Left lung (tissue), 10 donors: ENCODE data around the gene TCF12. TPM values are rescaled to one million over a fixed set of nuclear protein-coding genes. Genes with fewer than 3 reads are reported as not detected.
A peak's percentile ranks its signal among the peaks of the same experiment; 100 is the strongest.

ENCODE experiments used
- ATAC-seq: fragments of 200-7000 bp; cut with Tn5 transposase; one replicate; pipeline ENCODE4 v1.9.1; 2020; ENCODE audit warnings: moderate library complexity
- DNase-seq, 4 donors: peaks; one replicate each; pipeline ENCODE4 v3.0.0-alpha.2; 2013 to 2020
- H3K27ac ChIP-seq, 2 donors: fragments of 200-600 bp; sonication (generic) in 1 of 2; one replicate each; pipeline versions ENCODE4 v1.5.0 to v1.8.0; 2020 to 2021
- H3K27me3 ChIP-seq, 2 donors: fragments of 200-600 bp; sonication (generic) in 1 of 2; one replicate each; pipeline versions ENCODE4 v1.5.0 to v1.8.0; 2020 to 2021
- H3K36me3 ChIP-seq, 2 donors: fragments of 200-600 bp; sonication (generic) in 1 of 2; one replicate each; pipeline versions ENCODE4 v1.5.0 to v1.8.0; 2020 to 2021
- H3K4me1 ChIP-seq, 2 donors: fragments of 200-600 bp; one replicate each; pipeline ENCODE4 v1.8.0; 2021
- H3K4me3 ChIP-seq, 2 donors: fragments of 200-600 bp; sonication (generic) in 1 of 2; one replicate each; pipeline versions ENCODE4 v1.5.0 to v1.8.0; 2020 to 2021; ENCODE audit warnings: mild to moderate bottlenecking in 1 of 2
- H3K9me3 ChIP-seq, 2 donors: fragments of 200-600 bp; sonication (generic) in 1 of 2; one replicate each; pipeline versions ENCODE4 v1.5.0 to v1.8.0; 2020 to 2021
- intact Hi-C, 2 donors: fragments of 100-400 bp; cut with DNase I; formaldehyde crosslinking; loops; one replicate each; pipeline versions ENCODE4 v1.11.2 to v1.14.2; 2022
- polyA plus RNA-seq, 6 donors: library from polyadenylated mRNA; unstranded; fragments of 120-200 nt; gene quantifications; one replicate each; pipeline ENCODE4 v1.2.1, GENCODE V29; 2013; ENCODE audit not compliant: insufficient read length in 6 of 6
- total RNA-seq, 2 donors: library from RNA; stranded (reverse); fragmentation: NEBNext Ultra II Directional; extraction: Animal tissue kit (Norgen Biotek cat#: 25700); gene quantifications; one replicate each; pipeline ENCODE4 v1.2.1, GENCODE V29; 2021
- TF ChIP-seq, protein P1 (sequence below), 2 donors: fragments of 200-600 bp; sonication (generic) in 1 of 2; IDR thresholded peaks; one replicate each; pipeline versions ENCODE4 v1.5.0 to v1.8.0; 2021; ENCODE audit warnings: antibody characterized with exemption in 2 of 2
- donor health status: DM: no; HTN: yes; CAD: no.
- donor health status: DM: no; HTN: no; CAD: no.

Gene TCF12
- total and polyA plus RNA-seq, 8 donors, result 106 to 148 (median 130) TPM

- TF ChIP-seq, protein P1, sequence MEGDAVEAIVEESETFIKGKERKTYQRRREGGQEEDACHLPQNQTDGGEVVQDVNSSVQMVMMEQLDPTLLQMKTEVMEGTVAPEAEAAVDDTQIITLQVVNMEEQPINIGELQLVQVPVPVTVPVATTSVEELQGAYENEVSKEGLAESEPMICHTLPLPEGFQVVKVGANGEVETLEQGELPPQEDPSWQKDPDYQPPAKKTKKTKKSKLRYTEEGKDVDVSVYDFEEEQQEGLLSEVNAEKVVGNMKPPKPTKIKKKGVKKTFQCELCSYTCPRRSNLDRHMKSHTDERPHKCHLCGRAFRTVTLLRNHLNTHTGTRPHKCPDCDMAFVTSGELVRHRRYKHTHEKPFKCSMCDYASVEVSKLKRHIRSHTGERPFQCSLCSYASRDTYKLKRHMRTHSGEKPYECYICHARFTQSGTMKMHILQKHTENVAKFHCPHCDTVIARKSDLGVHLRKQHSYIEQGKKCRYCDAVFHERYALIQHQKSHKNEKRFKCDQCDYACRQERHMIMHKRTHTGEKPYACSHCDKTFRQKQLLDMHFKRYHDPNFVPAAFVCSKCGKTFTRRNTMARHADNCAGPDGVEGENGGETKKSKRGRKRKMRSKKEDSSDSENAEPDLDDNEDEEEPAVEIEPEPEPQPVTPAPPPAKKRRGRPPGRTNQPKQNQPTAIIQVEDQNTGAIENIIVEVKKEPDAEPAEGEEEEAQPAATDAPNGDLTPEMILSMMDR (IDR thresholded peaks at IDR 0.05), result no peak
- no peak overlapping the region for H3K27ac ChIP-seq
- peaks cover 4 to 15% of the 10 kb centered on the region in 2 donors for H3K4me1 ChIP-seq
- ATAC-seq, result peak; percentile 80
- no peak overlapping the region for H3K4me3 ChIP-seq
- no peaks in the 10 kb centered on the region for H3K27me3 ChIP-seq
- no peaks in the 10 kb centered on the region for H3K36me3 ChIP-seq
- peak in 1 of 4 donors; percentile 24 for DNase-seq
- intact Hi-C loops, result no loop called here
- no peaks in the 10 kb centered on the region for H3K9me3 ChIP-seq
These were observed 50.9 kb downstream of the TCF12 start for GRCh38 chr15:56969265-56969895.

GRCh38 chr15:56971571-56971970 lies 53.1 kb downstream of the TCF12 start:
- Histone ChIP-seq H3K27me3 (no peaks in the 10 kb centered on the region), H3K27ac (no peak overlapping the region), H3K4me3 (no peak overlapping the region), H3K36me3 (no peaks in the 10 kb centered on the region), H3K4me1 (peaks cover 4 to 6% of the 10 kb centered on the region in 2 donors), H3K9me3 (no peaks in the 10 kb centered on the region)
- ATAC-seq, result no peak
- TF ChIP-seq, protein P1 (IDR thresholded peaks at IDR 0.05), result no peak
- intact Hi-C loops, result no loop called here
- no peak for DNase-seq

- TF ChIP-seq, protein P1 (IDR thresholded peaks at IDR 0.05), result no peak
- H3K27me3 ChIP-seq, result no peaks in the 10 kb centered on the region
- no peaks in the 10 kb centered on the region for H3K36me3 ChIP-seq
- intact Hi-C loops, result no loop called here
- H3K9me3 ChIP-seq, result no peaks in the 10 kb centered on the region
- DNase-seq (no peak), ATAC-seq (no peak)
- no peak overlapping the region for H3K27ac ChIP-seq
- peaks cover 4 to 6% of the 10 kb centered on the region in 2 donors for H3K4me1 ChIP-seq
- no peak overlapping the region for H3K4me3 ChIP-seq
These were observed 53.6 kb downstream of the TCF12 start for GRCh38 chr15:56972016-56972415.

DNA sequence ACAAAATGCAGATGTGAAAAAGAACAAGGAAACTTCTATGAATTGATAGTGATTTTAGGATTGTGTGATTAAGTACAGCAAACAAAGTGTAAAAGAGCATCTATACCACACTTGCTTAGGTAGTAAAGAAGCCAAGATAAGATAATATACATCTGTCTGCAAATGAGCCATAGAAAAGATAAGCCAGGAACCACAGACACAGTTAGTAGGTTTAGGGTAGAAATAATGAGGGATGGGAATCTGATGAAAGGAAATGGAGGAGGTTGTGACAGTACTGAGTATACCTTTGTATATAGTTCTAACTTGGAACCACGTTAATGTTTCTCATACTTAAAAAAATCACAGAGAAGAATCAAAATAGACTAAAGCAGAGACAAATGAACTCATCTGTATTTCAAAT lies 54.0 kb downstream of the TCF12 start:
- TF ChIP-seq, protein P1 (IDR thresholded peaks at IDR 0.05), result no peak
- DNase-seq, result no peak
- Histone ChIP-seq H3K27me3 (no peaks in the 10 kb centered on the region), H3K36me3 (no peaks in the 10 kb centered on the region), H3K4me1 (peaks cover 2 to 6% of the 10 kb centered on the region in 2 donors), H3K27ac (no peak overlapping the region), H3K9me3 (no peaks in the 10 kb centered on the region), H3K4me3 (no peak overlapping the region)
- no peak for ATAC-seq
- intact Hi-C loops, result no loop called here

DNA sequence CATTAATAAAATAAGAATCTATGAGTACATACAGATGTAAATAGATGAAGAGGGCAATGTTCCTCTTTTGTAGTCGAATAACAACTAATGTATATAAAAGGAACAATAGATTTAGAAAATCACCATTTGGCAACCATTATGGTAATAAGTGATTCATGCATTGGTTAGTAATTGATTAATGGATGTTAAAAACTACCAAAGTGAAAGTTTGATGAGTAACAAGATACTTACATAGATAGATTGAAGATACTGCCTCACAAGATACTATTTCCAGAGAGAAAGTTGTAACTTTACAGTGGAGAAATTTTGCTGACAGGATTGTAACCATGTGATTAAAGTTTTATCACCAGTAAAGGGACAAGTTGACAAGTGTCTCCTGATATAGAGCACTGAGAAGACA lies 55.0 kb downstream of the TCF12 start:
- no peaks in the 10 kb centered on the region for H3K27me3 ChIP-seq
- H3K27ac ChIP-seq, result no peak overlapping the region
- no peaks in the 10 kb centered on the region for H3K9me3 ChIP-seq
- ATAC-seq (no peak), DNase-seq (no peak)
- intact Hi-C loops, result no loop called here
- peaks cover 0 to 8% of the 10 kb centered on the region in 2 donors for H3K4me1 ChIP-seq
- TF ChIP-seq, protein P1 (IDR thresholded peaks at IDR 0.05), result no peak
- no peak overlapping the region for H3K4me3 ChIP-seq
- no peaks in the 10 kb centered on the region for H3K36me3 ChIP-seq
